Retinal pigment epithelial cell (primary cell): ENCODE results near the gene GLYATL2.

Source experiments
- DNase-seq: peaks from one replicate; pipeline ENCODE4 v3.0.0-alpha.2; 2010; ENCODE audit warnings: low read depth
- H3K4me3 ChIP-seq: 2 replicates; pipeline ENCODE4 v1.5.1; 2011; ENCODE audit warnings: mild to moderate bottlenecking, low read length, control low read depth, moderate library complexity
- TF ChIP-seq, protein P1 (sequence below): conservative IDR thresholded peaks from 2 replicates; pipeline ENCODE4 v1.5.1; 2011; ENCODE audit warnings: low read depth, low read length, control low read depth, inconsistent platforms

GLYATL2 gene

DNA sequence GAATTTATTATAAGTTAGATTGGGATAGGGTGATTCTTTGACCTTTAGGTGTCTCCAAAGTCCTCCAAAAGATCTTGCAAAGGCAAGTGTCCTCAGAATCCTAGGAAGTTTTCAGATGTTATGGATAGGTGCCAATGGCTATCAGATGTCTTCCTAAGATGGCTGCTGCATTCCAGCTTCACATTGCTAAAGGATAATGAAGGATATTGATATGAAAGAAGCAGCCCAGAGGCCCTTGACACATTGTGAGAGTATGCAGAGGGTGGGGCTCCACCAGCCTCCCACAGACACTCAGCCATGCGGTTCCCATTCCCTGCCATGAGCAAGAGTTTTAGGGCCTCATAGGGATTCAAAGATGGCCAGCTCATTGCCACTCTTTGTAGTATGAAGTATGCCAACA, 22.3 kb upstream of the GLYATL2 start:
- DNase-seq = no peak
- TF ChIP-seq, protein P1, sequence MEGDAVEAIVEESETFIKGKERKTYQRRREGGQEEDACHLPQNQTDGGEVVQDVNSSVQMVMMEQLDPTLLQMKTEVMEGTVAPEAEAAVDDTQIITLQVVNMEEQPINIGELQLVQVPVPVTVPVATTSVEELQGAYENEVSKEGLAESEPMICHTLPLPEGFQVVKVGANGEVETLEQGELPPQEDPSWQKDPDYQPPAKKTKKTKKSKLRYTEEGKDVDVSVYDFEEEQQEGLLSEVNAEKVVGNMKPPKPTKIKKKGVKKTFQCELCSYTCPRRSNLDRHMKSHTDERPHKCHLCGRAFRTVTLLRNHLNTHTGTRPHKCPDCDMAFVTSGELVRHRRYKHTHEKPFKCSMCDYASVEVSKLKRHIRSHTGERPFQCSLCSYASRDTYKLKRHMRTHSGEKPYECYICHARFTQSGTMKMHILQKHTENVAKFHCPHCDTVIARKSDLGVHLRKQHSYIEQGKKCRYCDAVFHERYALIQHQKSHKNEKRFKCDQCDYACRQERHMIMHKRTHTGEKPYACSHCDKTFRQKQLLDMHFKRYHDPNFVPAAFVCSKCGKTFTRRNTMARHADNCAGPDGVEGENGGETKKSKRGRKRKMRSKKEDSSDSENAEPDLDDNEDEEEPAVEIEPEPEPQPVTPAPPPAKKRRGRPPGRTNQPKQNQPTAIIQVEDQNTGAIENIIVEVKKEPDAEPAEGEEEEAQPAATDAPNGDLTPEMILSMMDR = no peak
- H3K4me3 ChIP-seq = no peak overlapping the region

DNA sequence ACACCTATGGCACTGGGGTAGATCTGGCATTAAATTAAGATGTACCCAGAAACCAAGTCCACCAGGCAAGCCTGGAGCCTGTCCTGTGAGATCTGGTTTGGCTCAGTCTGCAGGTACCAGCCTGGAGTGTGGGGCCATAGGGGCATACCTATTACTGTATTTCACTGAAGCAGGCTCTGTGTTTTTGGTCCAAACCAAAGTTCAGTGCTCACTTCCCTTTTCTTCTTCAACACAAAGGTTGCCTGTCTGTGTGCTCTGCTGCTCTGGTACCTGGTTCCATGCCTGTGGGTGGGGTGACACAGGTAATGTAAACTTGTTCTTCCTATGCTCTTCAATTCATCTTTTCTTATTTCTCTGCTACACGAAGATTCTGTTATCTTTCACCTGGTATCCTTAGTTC, 19.8 kb upstream of the GLYATL2 start:
- TF ChIP-seq, protein P1 = no peak
- H3K4me3 ChIP-seq = no peak overlapping the region
- no peak for DNase-seq

DNA sequence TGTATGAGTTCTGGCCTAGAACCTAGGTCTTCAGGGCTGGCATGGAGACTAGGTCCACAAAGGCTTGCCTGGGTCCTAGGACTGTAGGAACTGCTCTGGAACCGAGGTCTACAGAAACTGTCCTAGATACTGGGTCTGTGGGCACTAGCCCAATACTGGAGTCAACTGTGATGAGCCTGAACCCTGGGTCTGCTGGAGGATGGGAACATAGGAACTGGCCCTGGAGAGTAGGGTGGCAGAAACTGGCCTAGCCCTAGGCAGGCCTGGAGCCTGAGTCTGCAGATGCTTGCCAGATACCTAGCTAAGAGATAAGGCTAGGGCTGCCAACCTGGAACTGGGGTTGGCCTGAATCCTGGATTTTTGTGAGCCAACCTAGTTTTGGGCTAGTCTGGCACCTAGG, 19.2 kb upstream of the GLYATL2 start:
- TF ChIP-seq, protein P1 = no peak
- DNase-seq = no peak
- no peak overlapping the region for H3K4me3 ChIP-seq

DNA sequence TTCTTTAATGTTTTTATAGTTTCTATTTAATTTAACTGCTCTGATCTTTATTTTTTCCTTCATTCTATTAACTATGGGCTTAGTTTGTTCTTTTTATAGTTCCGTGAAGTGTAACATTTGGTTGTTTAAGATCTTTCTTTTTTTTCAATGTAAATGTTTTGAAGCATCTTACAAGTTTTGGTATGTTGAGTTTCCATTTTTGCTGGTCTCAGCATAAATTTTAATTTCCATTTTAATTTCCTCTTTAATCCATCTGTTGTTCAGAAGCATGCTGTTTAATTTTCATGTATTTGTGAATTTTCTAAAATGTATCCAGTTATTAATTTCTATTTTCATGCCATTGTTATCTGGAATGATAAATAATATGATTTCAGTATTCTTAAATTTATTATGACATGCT, 17.0 kb upstream of the GLYATL2 start:
- TF ChIP-seq, protein P1 = no peak
- no peak for DNase-seq
- no peak overlapping the region for H3K4me3 ChIP-seq

DNA sequence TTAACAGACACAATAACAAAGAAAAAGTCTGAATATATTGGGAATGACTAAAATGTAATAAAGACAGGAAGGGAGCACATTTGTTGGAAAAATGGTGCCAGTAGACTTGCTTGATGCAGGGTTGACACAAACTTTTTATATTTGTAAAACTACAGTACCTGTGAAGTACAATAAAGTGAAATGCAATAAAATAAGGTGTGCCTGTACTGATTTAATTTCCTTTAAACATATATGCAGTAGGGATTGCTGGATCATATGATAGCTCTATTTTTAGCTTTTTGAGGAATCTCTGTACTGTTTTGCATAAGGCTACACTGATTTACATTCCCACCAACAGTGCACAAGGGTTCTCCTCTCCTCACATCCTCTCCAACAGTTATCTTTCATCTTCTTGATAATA, 12.3 kb upstream of the GLYATL2 start:
- no peak for DNase-seq
- TF ChIP-seq, protein P1 = no peak
- H3K4me3 ChIP-seq = no peak overlapping the region

DNA sequence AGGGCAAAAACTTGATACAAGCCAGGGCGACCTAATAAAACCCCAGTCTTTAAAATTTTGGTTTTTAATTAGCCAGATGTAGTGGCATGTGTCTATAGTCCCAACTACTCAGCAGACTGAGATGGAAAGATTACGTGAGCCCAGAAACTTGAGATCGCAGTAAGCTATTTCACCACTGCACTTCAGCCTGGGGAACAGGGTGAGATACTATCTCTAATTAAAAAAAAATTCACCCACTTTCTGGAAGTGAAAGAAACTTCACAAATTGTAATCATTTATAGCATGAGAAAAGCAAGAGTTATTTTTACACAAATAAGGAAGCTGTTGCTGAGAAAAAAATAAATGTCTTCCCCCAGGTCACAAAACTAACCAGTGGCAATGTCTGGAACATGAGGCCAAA, 882 bp upstream of the GLYATL2 start:
- no peak for DNase-seq
- TF ChIP-seq, protein P1 = no peak
- H3K4me3 ChIP-seq = no peak overlapping the region

DNA sequence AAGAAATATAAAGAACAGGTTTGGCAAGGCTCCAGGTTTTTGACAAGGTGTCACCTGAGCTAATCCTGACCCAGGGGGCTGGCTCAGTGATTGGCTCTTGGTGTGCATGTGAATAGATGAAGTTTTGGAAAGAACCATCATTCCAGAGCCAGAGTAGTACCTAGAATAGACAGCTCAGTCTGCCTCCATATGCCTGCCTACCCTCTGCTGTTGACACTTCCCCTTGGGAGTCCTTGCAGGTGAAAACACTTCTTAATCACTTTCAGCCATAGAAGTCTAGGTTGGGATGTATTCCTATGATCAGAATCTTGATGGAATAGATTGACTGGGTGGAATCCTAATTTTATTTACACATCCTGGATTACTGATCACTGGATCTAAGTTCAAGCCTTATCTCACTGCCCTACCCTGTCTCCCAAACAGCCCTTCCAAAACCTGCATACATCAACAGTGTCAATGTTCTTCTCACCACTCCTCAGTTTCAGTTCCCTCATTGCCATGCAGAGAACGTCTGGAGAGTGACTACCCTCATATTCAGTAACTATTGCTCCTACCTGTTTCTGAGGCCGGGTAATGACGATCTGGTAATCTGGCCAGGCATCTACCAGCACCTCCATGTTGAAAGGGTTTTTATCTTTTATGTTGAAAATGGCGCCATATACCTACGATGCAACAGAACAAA, 6.7 kb downstream of the GLYATL2 start:
- H3K4me3 ChIP-seq = no peak overlapping the region
- TF ChIP-seq, protein P1 = no peak
- no peak for DNase-seq
